Epithelial cell of proximal tubule (primary cell): ENCODE measurements around the gene ENAH. TPM values are rescaled to one million over a fixed set of nuclear protein-coding genes. Genes with fewer than 3 reads are reported as not detected.
"Not testable (repeated sequence)": the region's sequence is repeated elsewhere in the genome, so short reads cannot be mapped to it uniquely, and the experiment has no call there.

Experiments
- DNase-seq: peaks from one replicate; pipeline ENCODE4 v3.0.0-alpha.2; 2011; ENCODE audit warnings: low read depth
- H3K4me3 ChIP-seq: 2 replicates; pipeline ENCODE4 v1.5.1; 2011; ENCODE audit warnings: low read depth, mild to moderate bottlenecking, low read length
- total RNA-seq: library from RNA; depleted of rRNA; stranded (reverse); fragments of >200 nt; gene quantifications from 2 replicates; pipeline ENCODE4 v1.2.3, GENCODE V29; 2015
- TF ChIP-seq, protein P1 (sequence below): conservative IDR thresholded peaks from 2 replicates; pipeline ENCODE4 v1.5.1; 2012; ENCODE audit warnings: low read depth, mild to moderate bottlenecking, low read length

Gene ENAH
- total RNA-seq, 1 donor from 2014 or later: 37.7 TPM

DNA sequence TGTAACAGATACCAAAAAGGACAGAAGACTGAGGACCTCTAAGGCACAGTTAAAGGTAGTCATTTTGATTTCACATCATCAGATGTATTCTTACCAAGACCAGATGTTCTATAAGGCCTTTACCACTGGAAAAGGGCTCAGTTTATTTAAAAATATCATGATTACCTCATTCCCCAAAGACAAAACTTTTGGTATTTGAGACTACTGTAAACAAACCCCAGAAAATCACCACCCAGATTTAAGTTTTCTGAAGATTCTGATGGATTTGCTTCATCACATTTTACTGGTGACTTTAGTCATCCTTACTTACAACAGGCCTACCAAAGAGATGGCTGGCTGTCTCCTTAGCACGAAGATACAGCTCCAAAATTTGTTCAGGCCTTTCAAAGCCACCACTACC, 8.3 kb downstream of the ENAH start:
- no peak for DNase-seq
- H3K4me3 ChIP-seq: no peak overlapping the region
- TF ChIP-seq, protein P1, sequence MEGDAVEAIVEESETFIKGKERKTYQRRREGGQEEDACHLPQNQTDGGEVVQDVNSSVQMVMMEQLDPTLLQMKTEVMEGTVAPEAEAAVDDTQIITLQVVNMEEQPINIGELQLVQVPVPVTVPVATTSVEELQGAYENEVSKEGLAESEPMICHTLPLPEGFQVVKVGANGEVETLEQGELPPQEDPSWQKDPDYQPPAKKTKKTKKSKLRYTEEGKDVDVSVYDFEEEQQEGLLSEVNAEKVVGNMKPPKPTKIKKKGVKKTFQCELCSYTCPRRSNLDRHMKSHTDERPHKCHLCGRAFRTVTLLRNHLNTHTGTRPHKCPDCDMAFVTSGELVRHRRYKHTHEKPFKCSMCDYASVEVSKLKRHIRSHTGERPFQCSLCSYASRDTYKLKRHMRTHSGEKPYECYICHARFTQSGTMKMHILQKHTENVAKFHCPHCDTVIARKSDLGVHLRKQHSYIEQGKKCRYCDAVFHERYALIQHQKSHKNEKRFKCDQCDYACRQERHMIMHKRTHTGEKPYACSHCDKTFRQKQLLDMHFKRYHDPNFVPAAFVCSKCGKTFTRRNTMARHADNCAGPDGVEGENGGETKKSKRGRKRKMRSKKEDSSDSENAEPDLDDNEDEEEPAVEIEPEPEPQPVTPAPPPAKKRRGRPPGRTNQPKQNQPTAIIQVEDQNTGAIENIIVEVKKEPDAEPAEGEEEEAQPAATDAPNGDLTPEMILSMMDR: no peak

- DNase-seq: no peak
- TF ChIP-seq, protein P1: no peak
- no peak overlapping the region for H3K4me3 ChIP-seq
These were observed 10.7 kb downstream of the ENAH start for GRCh38 chr1:225642177-225642576.

GRCh38 chr1:225638853-225639252, 14.1 kb downstream of the ENAH start:
- TF ChIP-seq, protein P1: no peak
- no peak for DNase-seq
- no peak overlapping the region for H3K4me3 ChIP-seq

DNA sequence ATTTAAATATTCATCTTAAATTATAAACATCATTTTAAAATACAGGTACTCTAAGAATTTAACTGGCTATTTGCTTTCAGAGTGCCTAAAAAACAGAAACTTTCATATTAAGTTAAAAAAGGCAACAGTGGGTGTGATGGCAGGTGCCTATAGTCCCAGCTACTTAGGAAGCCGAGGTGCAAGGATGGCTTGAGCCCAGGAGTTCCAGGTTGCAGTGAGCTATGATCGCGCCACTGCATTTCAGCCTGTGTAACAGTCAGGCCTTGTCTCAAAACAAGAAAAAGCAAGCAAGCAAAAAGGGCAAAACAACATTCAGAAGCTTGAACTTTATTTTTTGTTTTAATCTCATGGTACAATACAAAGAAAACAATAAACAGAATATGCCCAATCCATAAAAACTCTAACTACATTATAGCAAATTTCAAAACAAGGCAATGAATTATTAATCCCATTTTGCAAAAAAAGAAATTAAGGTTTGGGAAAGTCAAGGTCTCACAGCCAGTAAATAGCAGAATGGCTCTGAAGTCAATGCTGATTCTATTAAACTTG, 15.2 kb downstream of the ENAH start:
- H3K4me3 ChIP-seq: no peak overlapping the region
- no peak for DNase-seq
- TF ChIP-seq, protein P1: no peak

GRCh38 chr1:225636992-225637391, 15.9 kb downstream of the ENAH start:
- DNase-seq, H3K4me3 ChIP-seq: not testable (repeated sequence)

- DNase-seq: no peak
- TF ChIP-seq, protein P1: no peak
These were observed 17.3 kb downstream of the ENAH start for GRCh38 chr1:225635649-225636048.

GRCh38 chr1:225632836-225633235, 20.1 kb downstream of the ENAH start:
- not testable (repeated sequence) for DNase-seq, H3K4me3 ChIP-seq

More at GRCh38 chr1:225635649-225636048, 17.3 kb downstream of the ENAH start:
- no peak overlapping the region for H3K4me3 ChIP-seq

GRCh38 chr1:225631021-225631663, 21.8 kb downstream of the ENAH start:
- TF ChIP-seq, protein P1: no peak
- DNase-seq: no peak
- no peak overlapping the region for H3K4me3 ChIP-seq
